Stimulated activated CD4-positive, alpha-beta T cell treated with anti-CD3 and anti-CD28 coated beads, Interleukin-1b, Interleukin-23, amount 100 ng/mL, for 24 hours (primary cell): Measurements from ENCODE around the gene GPR137.
A peak's percentile ranks its signal among the peaks of the same experiment; 100 is the strongest.
"Not testable (repeated sequence)": the region's sequence is repeated elsewhere in the genome, so short reads cannot be mapped to it uniquely, and the experiment has no call there.

Experiments
- DNase-seq, 4 experiments: peaks; one replicate each; pipeline ENCODE4 v3.0.0-alpha.2; 2020; ENCODE audit warnings: low read depth in 4 of 4, low spot score in 1 of 4

GPR137 gene

DNA sequence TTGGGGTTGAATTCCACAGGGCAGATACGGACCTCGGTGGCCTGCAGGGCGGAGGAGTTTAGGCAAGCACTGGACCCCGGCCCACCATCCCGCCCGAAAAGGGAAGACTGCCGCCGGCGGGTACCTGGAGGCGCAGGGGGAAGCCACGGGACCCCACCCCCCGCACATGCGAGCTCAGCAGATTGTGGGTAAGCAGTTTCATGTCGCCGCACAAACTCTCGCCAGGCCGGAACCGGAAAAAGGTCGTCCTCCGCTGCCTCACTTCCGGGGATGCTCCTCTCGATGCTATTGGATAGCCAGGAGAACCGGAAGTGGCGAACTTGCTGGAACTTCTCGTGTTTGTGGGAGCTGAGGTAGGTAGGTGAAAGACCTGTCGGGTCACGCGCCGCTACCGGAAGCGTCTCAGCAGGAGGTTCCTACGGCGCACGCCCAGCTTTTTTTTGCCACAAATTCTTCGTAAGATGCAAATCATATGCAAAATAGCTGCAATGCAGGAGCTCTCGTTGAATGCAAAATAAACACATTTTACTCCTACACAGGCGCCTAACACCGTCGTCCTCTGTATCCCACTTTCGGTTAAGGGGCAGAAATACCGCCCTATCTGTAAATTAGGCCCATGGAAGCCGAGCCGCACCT, 31.8 kb downstream of the GPR137 start, which contains the start of gene TRMT112:
Gene TRMT112 (minus strand): TSS at position 235 of the 636 bp plus-strand sequence. CDS start 33 bp downstream, at position 202.
- peak; percentile 78 to 96 (median 94) for DNase-seq

DNA sequence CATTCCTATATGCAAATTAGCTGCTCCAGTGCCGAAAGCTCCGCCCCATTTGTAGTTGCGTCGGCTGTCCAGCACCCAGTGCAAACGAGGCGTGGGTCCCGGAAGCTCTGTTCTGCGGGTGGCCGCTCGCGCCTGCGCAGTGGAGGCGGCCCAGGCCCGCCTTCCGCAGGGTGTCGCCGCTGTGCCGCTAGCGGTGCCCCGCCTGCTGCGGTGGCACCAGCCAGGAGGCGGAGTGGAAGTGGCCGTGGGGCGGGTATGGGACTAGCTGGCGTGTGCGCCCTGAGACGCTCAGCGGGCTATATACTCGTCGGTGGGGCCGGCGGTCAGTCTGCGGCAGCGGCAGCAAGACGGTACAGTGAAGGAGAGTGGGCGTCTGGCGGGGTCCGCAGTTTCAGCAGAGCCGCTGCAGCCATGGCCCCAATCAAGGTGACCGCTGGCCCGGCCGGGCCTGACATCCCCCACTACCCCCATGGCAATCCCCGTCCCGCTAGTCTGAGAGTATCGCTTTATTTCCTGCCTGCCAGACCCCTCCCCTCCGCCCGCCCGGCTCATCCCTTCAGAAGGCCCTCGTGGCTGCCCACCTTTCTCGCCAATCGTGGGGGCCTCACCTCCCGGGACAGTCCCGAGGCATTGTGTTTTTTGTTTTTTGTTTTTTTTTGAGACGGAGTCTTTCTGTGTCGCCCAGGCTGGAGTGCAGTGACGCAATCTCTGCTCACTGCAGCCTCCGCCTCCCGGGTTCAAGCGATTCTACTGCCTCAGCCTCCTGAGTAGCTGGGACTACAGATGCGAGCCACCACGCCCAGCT, 32.5 kb downstream of the GPR137 start, which contains the start of gene PRDX5:
Gene PRDX5 (plus strand): TSS at position 161 of the 805 bp plus-strand sequence. CDS start 95 bp downstream, at position 256.
- peak; percentile 77 to 92 (median 86) for DNase-seq

DNA sequence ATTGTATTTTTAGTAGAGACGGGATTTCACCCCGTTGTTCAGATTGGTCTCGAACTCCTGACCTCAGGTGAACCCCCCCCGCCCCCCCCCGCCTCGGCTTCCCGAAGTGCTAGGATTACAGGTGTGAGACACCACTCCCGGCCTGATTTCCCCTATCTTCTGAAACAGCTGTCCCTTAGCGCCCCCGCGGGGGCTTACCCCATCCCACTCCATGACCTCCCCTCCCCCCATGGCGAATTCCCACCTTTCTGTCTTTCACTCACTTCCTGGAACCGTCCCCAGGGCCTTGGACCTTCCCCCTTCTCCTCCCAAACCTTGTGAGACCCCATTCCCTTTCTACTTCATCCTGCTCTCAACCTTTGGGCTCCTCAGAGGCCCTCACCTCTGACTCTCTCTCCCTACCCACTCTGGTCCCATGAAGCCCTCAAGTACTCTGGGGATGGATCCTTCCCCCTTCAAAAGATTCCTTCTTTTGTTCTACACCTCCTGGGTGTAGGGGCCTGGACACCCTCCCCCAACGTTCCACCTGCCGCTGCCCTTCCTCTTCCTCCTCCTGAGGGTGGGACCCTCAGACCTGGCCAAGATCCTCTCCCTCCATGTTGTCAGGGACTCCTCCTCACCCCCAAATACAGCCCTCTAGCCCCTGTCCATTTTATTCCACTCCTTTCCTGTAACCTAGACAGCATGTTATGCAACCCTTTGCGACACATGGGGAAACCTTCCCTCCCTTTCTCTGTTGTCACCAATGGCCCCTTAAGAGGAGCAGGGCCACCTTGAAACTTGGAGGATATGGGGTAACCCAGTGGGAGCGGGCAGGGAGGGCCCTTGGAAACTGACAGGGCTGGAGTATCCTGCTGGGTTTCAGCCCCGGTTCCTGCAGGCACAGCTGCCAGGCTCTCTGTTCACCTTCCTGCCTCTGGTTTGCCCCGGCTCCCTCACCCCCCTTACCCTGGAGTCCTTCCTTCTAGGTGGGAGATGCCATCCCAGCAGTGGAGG, 33.4 kb downstream of the GPR137 start:
- no peak for DNase-seq

DNA sequence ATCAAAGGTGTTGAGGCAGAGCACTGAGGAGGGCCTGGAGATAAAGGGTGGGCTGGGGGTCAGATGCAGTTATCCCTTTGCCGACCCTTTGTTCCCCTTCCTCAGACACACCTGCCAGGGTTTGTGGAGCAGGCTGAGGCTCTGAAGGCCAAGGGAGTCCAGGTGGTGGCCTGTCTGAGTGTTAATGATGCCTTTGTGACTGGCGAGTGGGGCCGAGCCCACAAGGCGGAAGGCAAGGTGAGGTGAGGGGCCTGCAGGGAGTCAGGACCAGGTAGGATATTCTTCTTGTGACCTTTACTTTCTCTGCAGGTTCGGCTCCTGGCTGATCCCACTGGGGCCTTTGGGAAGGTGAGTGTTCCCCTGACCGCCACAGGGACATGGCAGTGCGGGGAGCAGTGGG, 34.9 kb downstream of the GPR137 start:
- no peak for DNase-seq

DNA sequence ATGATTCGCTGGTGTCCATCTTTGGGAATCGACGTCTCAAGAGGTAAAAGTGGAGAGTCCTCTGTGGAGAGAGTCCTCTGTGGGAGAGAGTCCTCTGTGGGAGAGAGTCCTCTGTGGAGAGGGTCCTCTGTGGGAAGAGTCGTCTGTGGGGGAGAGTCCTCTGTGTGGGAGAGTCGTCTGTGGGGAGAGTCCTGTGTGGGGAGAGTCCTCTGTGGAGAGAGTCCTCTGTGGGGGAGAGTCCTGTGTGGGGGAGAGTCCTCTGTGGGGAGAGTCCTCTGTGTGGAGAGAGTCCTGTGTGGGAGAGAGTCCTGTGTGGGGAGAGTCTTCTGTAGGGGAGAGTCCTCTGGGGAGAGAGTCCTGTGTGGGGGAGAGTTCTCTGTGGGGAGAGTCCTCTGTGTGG, 35.4 kb downstream of the GPR137 start:
- no peak for DNase-seq

DNA sequence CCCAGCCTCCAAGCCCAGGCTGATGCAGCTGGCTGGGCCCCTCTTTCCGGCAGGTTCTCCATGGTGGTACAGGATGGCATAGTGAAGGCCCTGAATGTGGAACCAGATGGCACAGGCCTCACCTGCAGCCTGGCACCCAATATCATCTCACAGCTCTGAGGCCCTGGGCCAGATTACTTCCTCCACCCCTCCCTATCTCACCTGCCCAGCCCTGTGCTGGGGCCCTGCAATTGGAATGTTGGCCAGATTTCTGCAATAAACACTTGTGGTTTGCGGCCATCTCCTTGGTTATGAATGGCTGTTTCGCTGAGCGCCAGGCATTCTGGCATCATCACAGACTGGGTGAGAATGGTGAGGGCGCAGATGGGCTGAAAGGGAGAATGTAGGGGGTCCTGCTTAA, 35.9 kb downstream of the GPR137 start:
- DNase-seq, result no peak

DNA sequence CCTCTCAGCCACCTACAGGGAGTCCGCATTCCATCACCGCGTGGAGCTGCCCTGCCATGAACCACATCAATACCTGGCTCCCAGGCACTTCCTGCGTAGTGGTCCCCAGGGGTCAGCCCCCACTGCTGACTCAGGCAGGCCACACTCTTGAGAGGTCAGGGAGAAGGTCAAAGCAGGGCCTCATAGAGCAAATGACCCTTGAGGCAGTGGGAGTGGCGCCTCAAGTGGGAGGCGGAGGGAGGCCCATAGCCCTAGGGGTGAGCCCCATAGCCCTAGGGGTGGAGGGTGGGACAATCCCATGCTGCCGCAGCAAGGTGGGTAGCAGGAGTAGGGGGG, 37.2 kb downstream of the GPR137 start:
- no peak for DNase-seq

DNA sequence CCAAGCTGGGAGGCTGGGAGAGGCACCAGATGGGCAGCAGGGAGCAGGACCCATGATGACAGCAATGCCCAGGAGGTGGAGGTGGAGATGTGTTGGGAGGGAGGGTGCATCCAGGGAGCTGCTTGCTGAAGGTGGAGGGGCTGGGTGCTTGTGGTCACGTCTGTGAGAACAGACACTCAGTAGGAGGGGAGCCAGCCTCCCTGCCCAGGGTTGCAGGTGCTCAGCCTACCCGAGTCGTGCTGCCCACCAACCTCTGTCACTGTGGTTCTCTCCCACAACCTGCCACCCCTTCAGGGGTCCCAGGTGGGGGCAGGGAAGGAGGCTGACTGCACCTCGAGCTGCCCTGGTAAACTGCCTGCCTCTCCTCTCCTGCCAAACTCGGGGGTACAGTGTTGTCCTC, 37.7 kb downstream of the GPR137 start:
- DNase-seq, result no peak

DNA sequence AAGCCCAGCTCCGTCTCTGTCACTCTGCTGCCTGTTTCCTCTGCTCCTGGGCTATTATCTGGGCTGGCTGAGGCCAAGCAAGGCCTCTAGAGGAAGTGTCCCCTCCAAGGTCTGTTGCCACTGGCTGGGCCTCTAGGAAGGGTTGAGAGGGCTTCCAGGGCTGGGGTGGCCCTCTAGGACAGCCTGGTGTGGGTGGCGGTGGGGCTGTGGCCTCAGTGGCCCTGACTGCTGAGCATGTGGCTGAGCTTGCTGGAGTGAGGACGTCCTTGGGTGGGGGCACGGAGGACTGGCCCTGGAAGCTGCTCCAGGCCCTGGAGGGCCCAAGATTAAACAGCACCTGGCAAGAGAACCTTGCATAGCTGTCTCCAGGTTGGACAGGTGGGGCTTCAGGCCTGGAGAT, 38.3 kb downstream of the GPR137 start:
- DNase-seq, result not testable (repeated sequence)

DNA sequence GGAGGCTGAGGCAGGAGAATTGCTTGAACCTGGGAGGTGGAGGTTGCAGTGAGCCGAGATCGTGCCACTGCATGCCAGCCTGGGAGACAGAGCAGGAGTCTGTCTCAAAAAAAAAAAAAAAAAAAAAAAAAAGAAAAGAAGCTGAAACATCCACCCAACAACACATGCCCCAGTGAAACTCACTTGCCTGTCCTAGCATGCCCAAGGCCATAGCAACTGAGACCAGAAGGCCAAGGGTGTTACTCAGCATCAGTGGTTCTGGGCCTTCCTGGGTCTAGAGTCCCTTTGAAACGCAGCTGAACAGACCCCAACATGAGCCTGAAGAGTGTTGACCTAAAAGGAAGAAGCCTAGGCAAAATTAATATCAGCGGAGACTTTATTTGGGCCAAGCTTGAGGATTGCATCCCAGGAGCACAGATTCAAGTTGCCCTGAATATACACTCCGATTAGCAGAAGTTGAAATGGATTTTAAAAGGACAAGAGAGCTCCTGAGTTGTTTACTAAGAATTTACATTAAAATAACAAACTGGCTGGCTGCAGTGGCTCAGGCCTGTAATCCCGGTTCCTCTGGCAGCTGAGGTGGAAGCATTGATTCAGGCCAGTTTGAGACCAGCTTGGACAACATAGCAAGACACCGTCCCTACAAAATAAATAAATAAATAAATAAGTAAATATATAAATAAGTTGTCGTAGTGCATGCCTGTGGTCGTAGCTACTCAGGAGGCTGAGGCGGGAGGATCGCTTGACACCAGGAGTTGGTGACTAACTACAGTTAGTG, 39.2 kb downstream of the GPR137 start:
- DNase-seq, result no peak

DNA sequence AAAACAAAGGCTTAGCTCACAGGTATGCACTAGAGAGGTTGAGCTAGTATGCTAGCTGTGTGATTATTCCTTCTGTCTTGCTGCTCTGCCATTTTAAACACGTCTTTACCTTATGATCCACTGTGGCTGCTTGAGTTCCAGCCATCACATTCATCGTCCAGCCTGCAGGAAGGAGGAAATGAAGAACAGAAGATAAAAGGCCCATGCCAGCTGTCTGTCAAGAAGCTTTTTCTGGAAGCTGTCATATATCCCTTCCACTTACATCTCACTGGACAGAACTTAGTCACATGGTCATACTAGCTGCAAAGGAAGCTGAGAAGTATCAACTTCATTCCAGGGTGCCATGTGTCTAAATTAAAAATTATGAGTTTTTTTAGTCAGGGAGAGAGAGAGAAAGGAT, 41.7 kb downstream of the GPR137 start:
- no peak for DNase-seq

DNA sequence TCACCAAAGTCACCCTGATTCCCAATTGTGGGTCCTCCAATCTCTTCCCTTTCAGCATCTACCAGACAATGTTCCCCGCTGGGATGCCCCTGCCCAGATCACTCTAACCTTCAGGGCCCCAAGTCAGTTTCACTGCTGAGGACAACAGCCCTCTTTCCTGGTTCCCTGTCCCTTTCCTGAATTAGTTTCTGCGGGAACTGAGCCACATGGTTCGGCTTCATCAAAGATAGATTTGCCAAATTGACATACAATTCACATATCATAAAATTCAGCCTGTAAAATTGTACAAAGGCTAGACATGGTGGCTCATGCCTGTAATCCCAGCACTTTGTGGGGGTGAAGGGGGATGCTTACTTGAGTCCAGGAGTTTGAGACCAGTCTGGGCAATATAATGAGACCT, 42.3 kb downstream of the GPR137 start:
- DNase-seq, result no peak

DNA sequence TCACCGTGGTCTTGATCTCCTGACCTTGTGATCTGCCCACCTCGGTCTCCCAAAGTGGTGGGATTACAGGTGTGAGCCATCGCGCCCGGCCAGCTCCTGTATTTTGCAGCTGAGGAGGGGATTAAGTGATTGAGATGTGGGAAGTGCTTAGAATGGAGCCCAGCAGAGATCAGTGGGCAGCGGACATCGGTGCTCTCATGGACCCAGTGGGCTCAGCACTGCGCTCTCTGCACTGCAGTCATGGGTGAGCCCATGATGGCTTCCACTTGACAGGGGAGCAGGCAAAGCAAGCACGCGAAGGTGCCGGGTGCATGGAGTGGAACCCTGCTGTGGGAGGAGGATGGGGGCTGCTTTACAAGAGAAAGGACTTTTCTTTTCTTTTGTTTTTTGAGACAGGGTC, 45.2 kb downstream of the GPR137 start:
- DNase-seq, result no peak

DNA sequence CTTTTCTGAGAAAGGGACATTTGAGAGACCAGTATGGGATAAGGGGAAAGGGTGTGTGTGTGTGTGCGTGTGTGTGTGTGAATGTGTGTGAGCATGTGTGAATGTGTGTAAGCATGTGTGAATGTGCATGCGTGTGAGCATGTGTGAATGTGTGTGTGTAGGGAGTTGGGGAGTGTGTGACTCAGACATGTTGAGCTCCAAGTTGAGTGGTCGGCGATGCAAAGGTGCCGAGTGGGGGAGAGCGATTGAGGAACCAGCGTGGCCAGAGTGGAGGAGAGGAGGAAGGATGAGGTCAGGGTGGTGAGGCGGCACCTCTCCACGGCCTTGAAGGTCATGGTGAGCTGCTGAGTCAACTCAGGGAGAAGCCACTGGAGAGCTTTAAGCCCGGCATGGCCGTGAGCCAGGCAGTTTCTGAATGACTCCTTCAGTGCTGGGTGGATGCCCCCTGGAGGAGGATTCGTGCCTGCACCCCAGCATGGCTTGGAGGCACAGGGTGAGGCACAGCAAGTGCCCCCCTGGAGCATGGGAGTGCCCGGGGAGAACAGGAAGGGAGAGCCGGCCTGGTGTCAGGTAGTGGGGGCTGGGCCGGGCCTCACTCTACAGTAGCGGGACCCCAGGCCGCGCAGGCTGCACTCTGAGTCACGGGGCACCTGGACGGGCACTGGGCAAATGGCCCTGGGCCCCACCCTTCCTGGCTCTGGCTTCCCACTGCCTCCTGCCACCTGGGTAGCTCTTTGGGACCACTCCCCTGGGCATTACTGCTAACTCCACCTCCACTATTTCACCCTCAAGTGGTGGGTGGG, 46.1 kb downstream of the GPR137 start:
- peak in 2 of 4 experiments; percentile 58 to 68 for DNase-seq

DNA sequence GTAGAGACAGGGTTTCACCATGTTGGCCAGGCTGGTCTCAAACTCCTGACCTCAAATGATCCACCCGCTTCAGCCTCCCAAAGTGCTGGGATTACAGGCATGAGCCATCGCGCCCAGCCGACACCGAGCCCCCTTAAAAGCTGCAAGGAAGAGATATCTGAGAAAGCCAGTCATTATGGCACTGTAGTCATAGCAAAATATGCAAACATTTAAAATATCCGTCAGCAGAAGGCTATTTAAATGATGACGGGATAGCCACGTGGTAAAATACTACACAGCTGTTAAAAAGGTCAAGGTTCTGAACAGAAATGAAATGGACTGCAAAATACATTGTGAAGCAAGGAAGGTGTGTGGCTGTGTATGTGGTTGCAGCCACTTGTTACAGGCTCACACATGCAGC, 47.9 kb downstream of the GPR137 start:
- no peak for DNase-seq

DNA sequence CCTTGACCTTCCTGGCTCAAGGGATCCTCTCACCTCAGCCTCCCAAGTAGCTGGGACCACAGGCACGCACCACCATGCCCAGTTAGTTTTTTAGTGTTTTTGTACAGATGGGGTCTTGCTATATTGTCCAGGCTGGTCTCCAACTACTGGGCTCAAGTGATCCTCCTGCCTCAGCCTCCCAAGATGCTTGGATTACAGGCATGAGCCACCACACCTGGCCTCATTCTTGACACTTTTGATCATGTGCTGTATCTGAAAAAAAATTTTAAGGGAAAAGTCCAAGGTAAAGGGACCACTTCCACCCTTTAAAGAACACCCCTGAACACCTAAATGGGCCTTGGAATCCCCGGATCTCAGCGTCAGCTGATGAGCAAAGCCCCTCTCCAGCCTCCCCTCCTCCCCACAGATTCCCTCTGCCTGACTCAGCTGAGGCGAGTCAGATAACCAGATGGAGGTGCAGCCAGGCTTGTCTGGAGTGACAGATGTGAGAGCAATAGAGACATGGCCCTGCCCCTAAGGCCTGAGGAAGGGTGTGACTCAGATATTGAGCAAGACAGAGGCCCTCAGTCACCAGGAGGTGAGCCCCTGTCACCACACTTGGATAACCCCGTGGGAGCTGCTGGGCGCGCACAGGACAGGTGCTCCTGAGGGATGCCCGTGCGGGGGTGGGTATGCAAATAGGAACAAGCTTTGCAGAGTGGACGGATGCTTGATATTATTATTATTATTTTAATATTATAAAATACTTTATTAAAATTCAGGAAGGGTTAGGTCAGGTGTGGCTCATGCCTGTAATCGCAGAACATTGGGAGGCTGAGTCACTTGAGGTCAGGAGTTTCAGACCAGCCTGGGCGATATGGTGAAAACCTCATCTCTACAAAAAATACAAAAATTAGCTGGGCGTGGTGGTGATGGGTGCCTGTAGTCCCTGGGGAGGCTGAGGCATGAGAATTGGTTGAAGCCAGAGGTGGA, 49.4 kb downstream of the GPR137 start:
- peak in 1 of 4 experiments; percentile 25 for DNase-seq

DNA sequence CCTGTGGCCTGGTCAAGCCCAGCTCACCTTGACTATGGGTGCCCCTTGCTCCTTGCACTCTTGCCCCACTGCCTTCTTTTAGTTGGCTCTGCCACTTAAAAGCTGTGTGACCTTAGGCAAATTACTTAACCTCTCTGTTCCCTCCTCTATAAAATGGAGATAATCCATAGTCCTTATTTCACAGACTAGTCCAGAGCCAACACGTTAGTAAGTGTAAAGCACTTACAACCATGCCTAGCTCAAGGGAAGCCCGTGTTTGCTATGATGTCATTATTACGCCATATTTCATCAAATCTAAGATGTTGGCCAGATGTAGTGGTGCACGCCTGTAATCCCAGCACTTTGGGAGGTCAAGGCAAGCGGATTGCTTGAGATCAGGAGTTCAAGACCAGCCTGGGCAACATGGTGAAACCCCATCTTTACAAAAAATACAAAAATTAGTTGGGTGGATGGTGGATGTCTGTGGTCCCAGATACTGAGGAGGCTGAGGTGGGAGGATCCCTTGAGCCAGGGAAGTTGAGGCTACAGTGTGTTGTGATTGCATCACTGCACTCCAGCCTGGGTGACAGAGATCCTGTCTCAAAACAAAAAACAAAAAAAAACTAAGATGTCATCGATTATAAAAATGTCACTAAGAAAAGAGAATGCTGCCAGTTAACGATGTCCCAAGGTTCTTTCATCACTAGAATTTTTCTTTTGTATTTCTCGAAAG, 52.0 kb downstream of the GPR137 start:
- DNase-seq, result no peak

DNA sequence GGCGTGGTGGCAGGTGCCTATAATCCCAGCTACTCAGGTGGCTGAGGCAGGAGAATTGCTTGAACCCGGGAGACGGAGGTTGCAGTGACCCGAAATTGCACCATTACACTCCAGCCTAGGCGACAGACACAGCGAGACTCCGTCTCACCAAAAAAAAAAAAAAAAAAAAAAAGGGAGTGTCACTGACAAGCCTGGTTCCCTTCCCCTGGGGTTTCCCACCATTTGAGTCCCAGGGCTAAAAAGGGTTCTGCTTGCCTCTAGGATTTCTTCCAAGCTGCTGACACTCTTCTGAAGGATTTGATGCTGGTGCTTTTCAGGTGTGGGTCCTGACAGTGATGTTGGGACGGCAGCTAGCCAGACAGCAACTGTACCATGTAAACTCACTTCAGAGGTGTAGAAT, 53.1 kb downstream of the GPR137 start:
- DNase-seq, result no peak
